T-helper 2 cell treated with Interferon-gamma antibody and Interleukin-4, amounts not matched to agents 100 ng/mL and 5 ng/mL, for 36 hours (primary cell): ENCODE results near the gene COL4A6. TPM values are rescaled to one million over a fixed set of nuclear protein-coding genes. Genes with fewer than 3 reads are reported as not detected.

Source experiments
- intact Hi-C: fragments of 100-400 bp; cut with micrococcal nuclease; formaldehyde crosslinking; loops from one replicate; pipeline ENCODE4 v1.15.1; 2023
- total RNA-seq: library from RNA; stranded (reverse); gene quantifications from 2 replicates; pipeline ENCODE4 v1.2.3, GENCODE V29; 2022

COL4A6 gene
- total RNA-seq, 1 donor from 2014 or later, result not detected

DNA sequence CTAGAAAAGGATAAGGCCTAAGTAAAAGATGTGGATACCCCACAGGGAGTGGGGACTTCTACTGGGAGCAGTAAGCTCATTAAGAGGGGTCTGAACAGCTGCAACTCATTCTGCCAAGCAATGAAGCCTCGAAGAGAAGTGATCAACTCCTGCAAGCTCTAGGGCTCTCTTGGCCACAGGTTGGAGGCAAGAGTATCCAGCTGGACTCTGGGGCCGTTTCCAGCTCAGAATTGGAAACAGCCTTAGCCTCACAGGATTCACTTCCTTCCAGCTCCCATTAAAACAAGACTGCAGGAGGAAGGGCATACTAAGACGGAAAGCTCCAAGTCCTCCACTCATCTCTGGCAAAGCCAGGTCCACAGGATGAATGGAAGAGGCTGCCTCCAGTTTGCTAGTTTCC is 220.3 kb downstream of the COL4A6 start:
- intact Hi-C loops, result no loop called here

GRCh38 chrX:108216919-108217571 is 221.2 kb downstream of the COL4A6 start:
- intact Hi-C loops, result no loop called here

DNA sequence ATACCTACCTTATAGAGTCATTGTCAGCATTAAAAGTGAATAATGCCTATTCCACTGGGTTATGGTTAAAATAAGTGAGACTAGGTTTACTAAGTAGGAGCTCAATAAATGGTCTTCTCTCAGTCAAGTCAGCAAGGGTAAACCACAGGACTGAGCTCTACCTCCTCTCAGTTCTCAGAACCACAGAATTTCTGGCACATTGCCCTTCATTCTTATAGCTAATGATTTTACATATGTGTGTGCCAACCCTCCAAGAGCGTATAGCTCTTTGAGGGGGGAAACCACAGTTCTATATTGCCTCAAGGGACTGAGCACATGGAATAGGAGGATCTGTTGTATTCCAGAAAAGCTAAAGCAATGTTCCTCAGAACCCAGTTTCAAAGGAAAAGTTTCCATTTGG is 221.8 kb downstream of the COL4A6 start:
- intact Hi-C loops, result no loop called here

- intact Hi-C loops, result no loop called here
Measured at GRCh38 chrX:108211301-108211700, 226.9 kb downstream of the COL4A6 start.

DNA sequence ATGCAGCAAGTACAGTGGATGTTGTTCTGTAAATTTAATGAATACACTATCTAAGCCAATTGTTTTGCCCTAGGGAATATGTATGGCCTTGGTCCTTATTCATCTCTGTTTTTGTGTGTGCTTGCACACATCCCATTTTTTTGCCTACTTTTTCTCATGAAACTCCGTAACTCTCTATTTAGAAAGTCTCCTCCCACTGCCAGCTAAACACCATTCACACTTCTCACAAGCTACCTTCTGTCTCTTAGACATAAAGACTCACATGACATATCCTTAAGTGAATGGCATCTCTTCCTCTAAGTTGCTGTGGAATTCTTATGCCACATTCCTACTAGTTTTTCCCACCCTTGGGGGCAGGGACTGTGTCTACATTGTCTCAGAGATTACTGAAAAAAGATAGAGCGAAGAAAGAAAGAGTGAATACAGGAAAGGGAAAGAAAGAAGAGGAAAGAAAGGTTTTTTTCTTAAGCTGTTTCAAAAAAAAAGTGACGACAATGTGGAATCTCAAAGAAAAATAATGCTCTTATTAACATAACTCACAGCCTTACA is 229.1 kb downstream of the COL4A6 start:
- intact Hi-C loops, result no loop called here

GRCh38 chrX:108203540-108203939 is 234.7 kb downstream of the COL4A6 start:
- intact Hi-C loops, result no loop called here

- intact Hi-C loops, result no loop called here
Measured at GRCh38 chrX:108199691-108200090, 238.5 kb downstream of the COL4A6 start.

GRCh38 chrX:108199041-108199440 is 239.2 kb downstream of the COL4A6 start:
- intact Hi-C loops, result no loop called here

- intact Hi-C loops, result no loop called here
Measured at GRCh38 chrX:108198420-108198819, 239.8 kb downstream of the COL4A6 start.

DNA sequence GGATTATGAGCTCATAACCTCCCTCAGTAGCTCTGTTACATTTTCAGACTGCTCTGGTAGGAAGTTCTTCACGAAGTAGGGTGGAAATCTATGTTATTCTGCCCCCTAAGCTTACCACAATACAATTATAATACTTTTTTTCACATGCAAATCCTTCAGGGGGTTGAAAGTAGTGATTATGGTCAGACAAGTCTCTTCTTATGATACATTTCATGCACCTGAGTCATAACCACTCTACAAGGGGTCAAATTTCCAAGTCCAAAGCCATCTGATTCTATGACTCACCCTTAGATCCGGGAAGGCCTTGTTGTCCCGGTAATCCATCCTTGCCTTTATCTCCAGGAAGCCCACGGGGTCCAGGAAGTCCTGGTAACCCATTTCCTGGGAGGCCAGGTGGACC is 251.4 kb downstream of the COL4A6 start:
- intact Hi-C loops, result no loop called here

- intact Hi-C loops, result no loop called here
Measured at GRCh38 chrX:108178143-108178498, 260.1 kb downstream of the COL4A6 start.

GRCh38 chrX:108177351-108178142 is 260.7 kb downstream of the COL4A6 start:
- intact Hi-C loops, result no loop called here

- intact Hi-C loops, result no loop called here
Measured at GRCh38 chrX:108173874-108174273, 264.3 kb downstream of the COL4A6 start.

DNA sequence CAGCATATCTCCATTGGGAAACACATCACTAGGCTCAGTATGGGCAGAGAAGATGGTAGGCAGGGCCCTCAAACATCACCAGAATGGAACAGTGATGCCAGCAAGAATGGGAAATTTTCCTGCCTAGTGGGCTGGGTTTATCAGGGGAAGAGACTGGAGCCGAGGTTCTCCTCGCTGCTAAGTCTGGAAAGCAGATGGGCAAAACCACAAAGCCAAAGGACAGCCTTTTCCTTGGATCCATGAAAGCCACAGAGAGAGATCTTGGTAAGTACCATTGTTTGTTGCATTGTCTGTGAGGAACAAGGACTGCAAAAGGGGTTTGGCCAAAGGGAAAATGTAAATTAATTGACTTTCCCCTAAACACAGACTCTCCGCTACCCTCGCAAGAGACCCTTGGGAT is 266.6 kb downstream of the COL4A6 start:
- intact Hi-C loops, result no loop called here

DNA sequence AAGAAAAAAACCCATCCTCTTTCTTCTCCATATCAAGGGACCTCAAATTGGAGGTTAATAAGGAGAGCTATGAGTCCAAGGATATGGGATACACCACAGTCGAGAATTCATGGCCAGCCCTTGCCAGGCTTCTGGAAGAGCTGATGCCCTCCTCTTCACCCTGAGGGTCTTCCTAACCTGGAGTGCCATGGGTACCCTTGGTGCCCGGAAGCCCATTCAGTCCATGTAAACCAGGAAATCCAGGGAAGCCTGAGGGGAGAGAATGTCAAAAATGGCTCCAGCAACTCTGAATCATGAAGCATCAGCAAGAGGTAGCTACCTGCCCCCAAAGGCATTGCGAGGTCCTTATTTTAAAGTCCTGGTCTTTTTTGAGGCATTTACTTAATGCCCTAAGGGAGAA is 268.5 kb downstream of the COL4A6 start:
- intact Hi-C loops, result no loop called here

- intact Hi-C loops, result no loop called here
Measured at GRCh38 chrX:108168961-108169740, 269.1 kb downstream of the COL4A6 start.

- intact Hi-C loops, result no loop called here
Measured at GRCh38 chrX:108167211-108167872, 270.9 kb downstream of the COL4A6 start.

GRCh38 chrX:108165383-108166111 is 272.7 kb downstream of the COL4A6 start:
- intact Hi-C loops, result no loop called here

- intact Hi-C loops, result no loop called here
Measured at GRCh38 chrX:108163333-108164082, 274.7 kb downstream of the COL4A6 start.

- intact Hi-C loops, result no loop called here
Measured at GRCh38 chrX:108162265-108162664, 276.0 kb downstream of the COL4A6 start.
